Tibial nerve (tissue), 4 donors: ENCODE results near the gene VSX1. TPM values are rescaled to one million over a fixed set of nuclear protein-coding genes. Genes with fewer than 3 reads are reported as not detected.
A peak's percentile ranks its signal among the peaks of the same experiment; 100 is the strongest.

Experiments
- DNase-seq, 2 donors: peaks; one replicate each; pipeline ENCODE4 v3.0.0-alpha.2; 2019; ENCODE audit warnings: low spot score in 2 of 2
- H3K27ac ChIP-seq, 4 donors: fragments of 200-600 bp; sonication (generic) in 3 of 4; one replicate each; pipeline ENCODE4 v1.5.1; 2017 to 2019; ENCODE audit warnings: mild to moderate bottlenecking in 1 of 4
- H3K27me3 ChIP-seq, 2 donors: fragments of 200-600 bp; sonication (generic) in 1 of 2; one replicate each; pipeline versions ENCODE4 v1.5.1 to v1.6.0; 2017 to 2019
- H3K36me3 ChIP-seq, 3 donors: fragments of 200-600 bp; sonication (generic); one replicate each; pipeline ENCODE4 v1.5.1; 2018 to 2019
- H3K4me1 ChIP-seq, 4 donors: fragments of 200-600 bp; sonication (generic) in 3 of 4; one replicate each; pipeline ENCODE4 v1.5.1; 2017 to 2019
- H3K4me3 ChIP-seq, 4 donors: fragments of 200-600 bp; sonication (generic) in 3 of 4; one replicate each; pipeline ENCODE4 v1.5.1; 2017 to 2019; ENCODE audit warnings: mild to moderate bottlenecking in 1 of 4, moderate library complexity in 1 of 4
- H3K9me3 ChIP-seq, 4 donors: fragments of 200-600 bp; sonication (generic) in 3 of 4; one replicate each; pipeline ENCODE4 v1.5.1; 2017 to 2019
- EP300 ChIP-seq, 2 donors: sonication (generic); formaldehyde crosslinking; IDR thresholded peaks; one replicate each; pipeline ENCODE4 v1.6.1; 2017; ENCODE audit warnings: antibody characterized with exemption in 2 of 2, mild to moderate bottlenecking in 1 of 2
- POLR2A ChIP-seq, 2 donors: fragments of 450-650 bp; IDR thresholded peaks; one replicate each; pipeline ENCODE4 v1.6.1; 2017; ENCODE audit warnings: antibody characterized with exemption in 2 of 2, mild to moderate bottlenecking in 2 of 2, moderate library complexity in 2 of 2
- WGBS, 2 donors: methylation state at CpG; one replicate each; pipeline ENCODE4 v1.1.5; 2018; 5-methylcytosine and 5-hydroxymethylcytosine counted together
- total RNA-seq, 4 donors: library from RNA; depleted of rRNA; stranded (reverse); fragments of >200 nt; gene quantifications; one replicate each; pipeline ENCODE4 v1.1.0, GENCODE V29; 2016
- TF ChIP-seq, protein P1 (sequence below), 5 experiments: fragments of 200-600 bp in 3 of 5; fragments of 450-650 bp in 2 of 5; sonication (generic) in 3 of 5; IDR thresholded peaks; one replicate each; pipeline ENCODE4 v1.5.1; 2016 to 2019; ENCODE audit warnings: antibody characterized with exemption in 5 of 5, mild to moderate bottlenecking in 3 of 5, moderate library complexity in 2 of 5

Gene VSX1
- total RNA-seq, 4 donors from 2014 or later = not detected

GRCh38 chr20:25030649-25031207, 51.2 kb downstream of the VSX1 start:
- WGBS, 2 donors = 76 to 82% methylated on average over 8 of the region's 8 CpGs
- no peak for TF ChIP-seq EP300 (IDR thresholded peaks at IDR 0.05)
- TF ChIP-seq, protein P1, sequence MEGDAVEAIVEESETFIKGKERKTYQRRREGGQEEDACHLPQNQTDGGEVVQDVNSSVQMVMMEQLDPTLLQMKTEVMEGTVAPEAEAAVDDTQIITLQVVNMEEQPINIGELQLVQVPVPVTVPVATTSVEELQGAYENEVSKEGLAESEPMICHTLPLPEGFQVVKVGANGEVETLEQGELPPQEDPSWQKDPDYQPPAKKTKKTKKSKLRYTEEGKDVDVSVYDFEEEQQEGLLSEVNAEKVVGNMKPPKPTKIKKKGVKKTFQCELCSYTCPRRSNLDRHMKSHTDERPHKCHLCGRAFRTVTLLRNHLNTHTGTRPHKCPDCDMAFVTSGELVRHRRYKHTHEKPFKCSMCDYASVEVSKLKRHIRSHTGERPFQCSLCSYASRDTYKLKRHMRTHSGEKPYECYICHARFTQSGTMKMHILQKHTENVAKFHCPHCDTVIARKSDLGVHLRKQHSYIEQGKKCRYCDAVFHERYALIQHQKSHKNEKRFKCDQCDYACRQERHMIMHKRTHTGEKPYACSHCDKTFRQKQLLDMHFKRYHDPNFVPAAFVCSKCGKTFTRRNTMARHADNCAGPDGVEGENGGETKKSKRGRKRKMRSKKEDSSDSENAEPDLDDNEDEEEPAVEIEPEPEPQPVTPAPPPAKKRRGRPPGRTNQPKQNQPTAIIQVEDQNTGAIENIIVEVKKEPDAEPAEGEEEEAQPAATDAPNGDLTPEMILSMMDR (IDR thresholded peaks at IDR 0.05) = no peak
- no peak for TF ChIP-seq POLR2A (IDR thresholded peaks at IDR 0.05)
- Histone ChIP-seq H3K27me3 (no peaks in the 10 kb centered on the region), H3K4me3 (no peak overlapping the region), H3K4me1 (peaks cover 0 to 100% (median 74%) of the 10 kb centered on the region in 4 donors), H3K36me3 (no peaks in the 10 kb centered on the region), H3K27ac (peak overlapping the region; percentile 74 to 96 (median 83)), H3K9me3 (no peaks in the 10 kb centered on the region)
- no peak for DNase-seq

DNA sequence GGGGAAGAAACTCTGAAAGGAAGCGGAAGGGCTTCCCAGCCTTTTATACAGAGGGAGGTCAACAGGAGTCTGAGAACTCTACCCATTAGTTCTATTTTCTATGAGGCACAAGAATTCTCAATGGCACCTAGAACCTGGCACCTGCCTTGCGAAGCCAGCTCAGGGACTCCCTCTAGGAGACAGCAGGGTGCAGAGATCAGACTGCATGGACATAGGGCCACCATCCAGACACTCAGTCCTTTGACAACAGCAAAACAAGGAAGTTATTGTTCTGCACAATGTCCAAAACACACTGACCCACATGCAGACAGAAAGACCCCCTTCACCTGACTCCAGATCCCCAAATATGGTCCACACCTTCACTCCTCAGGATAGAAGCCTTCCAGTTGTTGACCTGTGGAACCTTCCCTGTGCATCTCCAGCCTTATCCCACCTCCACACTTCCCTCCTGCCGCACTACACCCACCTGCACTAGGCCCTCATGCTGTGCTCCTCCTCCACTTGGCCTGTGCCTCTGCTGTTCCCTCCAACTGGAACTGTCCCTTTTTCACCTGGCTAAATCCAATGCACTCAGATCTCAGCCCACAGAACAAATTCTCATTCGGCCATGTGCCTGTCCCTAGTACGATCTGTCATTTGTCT, 51.8 kb downstream of the VSX1 start:
- 91 to 93% methylated on average over 5 of the region's 5 CpGs for WGBS, 2 donors
- peaks cover 0 to 97% (median 69%) of the 10 kb centered on the region in 4 donors for H3K4me1 ChIP-seq
- H3K27me3 ChIP-seq = no peaks in the 10 kb centered on the region
- no peaks in the 10 kb centered on the region for H3K9me3 ChIP-seq
- no peak for TF ChIP-seq POLR2A (IDR thresholded peaks at IDR 0.05)
- TF ChIP-seq, protein P1 (IDR thresholded peaks at IDR 0.05) = no peak
- no peak for TF ChIP-seq EP300 (IDR thresholded peaks at IDR 0.05)
- H3K36me3 ChIP-seq = no peaks in the 10 kb centered on the region
- DNase-seq = no peak
- no peak overlapping the region for H3K4me3 ChIP-seq
- peak overlapping the region; percentile 5 to 96 (median 60) for H3K27ac ChIP-seq

DNA sequence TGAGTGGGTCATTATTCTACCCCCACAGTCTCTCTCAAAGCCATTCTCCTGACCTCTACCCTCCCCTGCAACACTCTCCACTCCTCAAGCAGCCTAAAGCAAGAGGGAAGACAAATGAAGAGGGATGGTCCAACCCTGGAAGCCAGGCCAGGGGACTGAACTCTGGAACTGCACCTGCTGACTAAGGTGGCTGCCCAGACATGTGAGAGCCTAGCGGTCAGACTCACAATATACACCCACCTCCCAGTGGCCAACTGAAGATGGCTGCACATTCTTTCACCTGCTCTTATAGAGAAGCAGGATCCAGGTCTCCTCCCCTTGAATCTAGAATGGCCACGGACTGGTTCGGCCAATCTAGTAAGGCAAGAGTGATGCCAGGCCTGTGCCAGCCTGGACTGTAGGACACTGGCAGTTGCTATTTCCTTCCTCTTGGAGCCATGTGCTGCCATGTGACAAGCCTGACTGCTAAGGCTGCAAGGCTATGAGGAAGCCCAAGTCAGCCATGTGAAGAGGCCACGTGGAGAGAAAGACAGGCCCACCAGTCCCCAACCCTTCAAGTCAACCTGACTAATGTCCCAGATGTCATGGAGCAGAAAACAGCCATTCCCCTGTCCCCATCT, 55.8 kb downstream of the VSX1 start:
- DNase-seq = peak in 1 of 2 donors; percentile 6
- whole genome bisulfite sequencing, 2 donors = 88 to 93% methylated on average over 2 to 4 of the region's 4 CpGs

More for the DNA sequence above, 55.8 kb downstream of the VSX1 start:
- no peaks in the 10 kb centered on the region for H3K27me3 ChIP-seq
- H3K4me1 ChIP-seq = peaks cover 0 to 84% (median 34%) of the 10 kb centered on the region in 4 donors
- no peaks in the 10 kb centered on the region for H3K9me3 ChIP-seq
- H3K4me3 ChIP-seq = no peak overlapping the region
- TF ChIP-seq POLR2A (IDR thresholded peaks at IDR 0.05) (no peak), EP300 (IDR thresholded peaks at IDR 0.05) (peak in 1 of 2 donors; percentile 18)
- TF ChIP-seq, protein P1 (IDR thresholded peaks at IDR 0.05) = no peak
- peaks cover 0 to 27% (median 0%) of the 10 kb centered on the region in 3 donors for H3K36me3 ChIP-seq
- no peak overlapping the region for H3K27ac ChIP-seq

Other genes starting within 250 kb of the VSX1 start
- 1 to 10 TPM in 1 of 4 donors, under 1 TPM in 1, not detected in 2; 0.84 to 6.1 TPM for gene CST7, start 132.9 kb downstream of the VSX1 start, total RNA-seq
- gene APMAP, start 89.4 kb downstream of the VSX1 start, total RNA-seq = 10 to 100 TPM; 45.3 to 83.1 (median 54.1) TPM
- 10 to 100 TPM; 38.5 to 55.5 (median 42.2) TPM for gene ACSS1, start 24.0 kb downstream of the VSX1 start, total RNA-seq
- 100 to 1,000 TPM in 1 of 4 donors, 10 to 100 TPM in 3; 62.2 to 114 (median 67.0) TPM for gene ENTPD6, start 113.6 kb upstream of the VSX1 start, total RNA-seq
- gene PYGB, start 165.9 kb upstream of the VSX1 start, total RNA-seq = 100 to 1,000 TPM in 1 of 4 donors, 10 to 100 TPM in 3; 71.6 to 119 (median 78.6) TPM